SK-N-SH (cell line): ENCODE measurements around the gene ABCC3.

ENCODE experiments used
- CHD2 ChIP-seq: fragments of 150-350 bp; IDR thresholded peaks from 2 replicates; pipeline ENCODE4 v1.6.1; 2018; ENCODE audit warnings: low read length; ENCODE audit not compliant: partially characterized antibody
- CTCF ChIP-seq: fragments of 200-600 bp; sonication (generic); IDR thresholded peaks from 2 replicates; pipeline ENCODE4 v1.6.1; 2017; ENCODE audit warnings: antibody characterized with exemption, mild to moderate bottlenecking, moderate library complexity
- EP300 ChIP-seq, 2 experiments: IDR thresholded peaks; 2 replicates each; pipeline versions ENCODE4 v1.4.0 to v1.6.1; 2012; ENCODE audit warnings: borderline replicate concordance in 1 of 2, low read depth in 1 of 2, low read length in 1 of 2
- EZH2phosphoT487 ChIP-seq: fragments of 200-600 bp; sonication (generic); IDR thresholded peaks from 2 replicates; pipeline ENCODE4 v1.6.1; 2017; ENCODE audit warnings: low read depth, mixed run types, mild to moderate bottlenecking, antibody characterized with exemption, moderate library complexity, borderline replicate concordance
- JUND ChIP-seq: IDR thresholded peaks from 2 replicates; pipeline ENCODE4 v1.4.0; 2012
- MAX ChIP-seq: IDR thresholded peaks from 2 replicates; pipeline ENCODE4 v1.4.0; 2012; ENCODE audit warnings: low read depth
- NRF1 ChIP-seq: IDR thresholded peaks from 2 replicates; pipeline ENCODE4 v1.6.1; 2012; ENCODE audit warnings: low read depth, mild to moderate bottlenecking, low read length
- POLR2AphosphoS5 ChIP-seq: IDR thresholded peaks from 2 replicates; pipeline ENCODE4 v1.6.1; 2012; ENCODE audit warnings: low read depth, low read length
- RAD21 ChIP-seq: IDR thresholded peaks from 2 replicates; pipeline ENCODE4 v1.6.1; 2012; ENCODE audit warnings: mild to moderate bottlenecking, low read length

GRCh38 chr17:50588391-50589049 is 46.2 kb upstream of the ABCC3 start:
- no peak for TF ChIP-seq POLR2AphosphoS5
- no peak for TF ChIP-seq CHD2
- no peak for TF ChIP-seq EZH2phosphoT487
- no peak for TF ChIP-seq EP300 (IDR thresholded peaks at IDR 0.05; ENCODE audit: borderline replicate concordance in 1 of 2, low read depth in 1 of 2, low read length in 1 of 2)
- TF ChIP-seq JUND: no peak
- TF ChIP-seq NRF1: no peak
- no peak for TF ChIP-seq CTCF
- no peak for TF ChIP-seq RAD21
- TF ChIP-seq MAX: no peak
